ENCODE data around the gene GPR132. TPM values are rescaled to one million over a fixed set of nuclear protein-coding genes. Genes with fewer than 3 reads are reported as not detected.

The GPR132 gene
- total RNA-seq, 4 donors from 2014 or later = 0.20 to 11.6 (median 2.1) TPM

DNA sequence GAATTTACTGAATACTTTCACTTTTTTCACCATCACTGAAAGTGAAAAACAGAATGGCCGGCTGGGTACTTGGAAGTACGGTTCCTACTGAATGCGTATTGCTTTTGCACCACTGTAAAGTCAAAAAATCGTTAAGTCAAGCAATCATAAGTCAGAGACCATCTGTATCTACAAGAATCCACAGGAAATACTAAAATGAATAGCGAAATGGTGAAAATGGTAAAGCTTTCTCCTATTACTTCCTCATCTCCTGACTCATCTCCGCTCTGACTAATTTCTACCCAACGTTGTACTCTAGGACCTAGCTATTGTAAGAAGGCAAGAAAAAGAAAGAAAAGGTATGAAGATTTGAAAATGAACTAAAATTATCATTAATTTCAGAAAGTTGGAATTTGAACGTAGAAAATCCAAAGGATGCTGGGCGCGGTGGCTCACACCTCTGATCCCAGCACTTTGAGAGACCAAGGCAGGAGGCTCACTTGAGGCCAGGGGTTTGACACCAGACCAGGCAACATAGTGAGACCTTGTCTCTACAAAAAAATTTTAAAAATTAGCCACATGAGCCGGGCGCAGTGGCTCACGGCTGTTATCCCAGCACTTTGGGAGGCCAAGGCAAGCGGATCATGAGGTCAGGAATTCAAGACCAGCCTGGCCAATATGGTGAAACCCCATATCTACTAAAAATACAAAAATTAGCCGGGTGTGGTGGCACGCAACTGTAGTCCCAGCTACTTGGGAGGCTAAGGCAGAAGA, 39.0 kb downstream of the GPR132 start:
- in situ Hi-C loops (cut with MboI; ENCODE audit: low pct_ligation_motif_present in 1 of 4, low pct_unique_long_range_greater_than_20kb in 1 of 4, low sequenced_read_pairs in 3 of 4) (no loop called here), intact Hi-C loops (cut with DNase I; ENCODE audit: low total_unique reads) (no loop called here)
- no peak overlapping the region for H3K27ac ChIP-seq
- H3K4me3 ChIP-seq = no peak overlapping the region
- H3K27me3 ChIP-seq = no peaks in the 10 kb centered on the region
- 79 to 89% methylated on average over 16 of the region's 16 CpGs for WGBS, 2 donors (ENCODE audit: low coverage in 1 of 2)
- no peaks in the 10 kb centered on the region for H3K9me3 ChIP-seq
- no peak for DNase-seq
- TF ChIP-seq POLR2AphosphoS5 (IDR thresholded peaks at IDR 0.05) (no peak), POLR2A (IDR thresholded peaks at IDR 0.05) (no peak), EP300 (IDR thresholded peaks at IDR 0.05; ENCODE audit: low read depth) (no peak)
- TF ChIP-seq, protein P1, sequence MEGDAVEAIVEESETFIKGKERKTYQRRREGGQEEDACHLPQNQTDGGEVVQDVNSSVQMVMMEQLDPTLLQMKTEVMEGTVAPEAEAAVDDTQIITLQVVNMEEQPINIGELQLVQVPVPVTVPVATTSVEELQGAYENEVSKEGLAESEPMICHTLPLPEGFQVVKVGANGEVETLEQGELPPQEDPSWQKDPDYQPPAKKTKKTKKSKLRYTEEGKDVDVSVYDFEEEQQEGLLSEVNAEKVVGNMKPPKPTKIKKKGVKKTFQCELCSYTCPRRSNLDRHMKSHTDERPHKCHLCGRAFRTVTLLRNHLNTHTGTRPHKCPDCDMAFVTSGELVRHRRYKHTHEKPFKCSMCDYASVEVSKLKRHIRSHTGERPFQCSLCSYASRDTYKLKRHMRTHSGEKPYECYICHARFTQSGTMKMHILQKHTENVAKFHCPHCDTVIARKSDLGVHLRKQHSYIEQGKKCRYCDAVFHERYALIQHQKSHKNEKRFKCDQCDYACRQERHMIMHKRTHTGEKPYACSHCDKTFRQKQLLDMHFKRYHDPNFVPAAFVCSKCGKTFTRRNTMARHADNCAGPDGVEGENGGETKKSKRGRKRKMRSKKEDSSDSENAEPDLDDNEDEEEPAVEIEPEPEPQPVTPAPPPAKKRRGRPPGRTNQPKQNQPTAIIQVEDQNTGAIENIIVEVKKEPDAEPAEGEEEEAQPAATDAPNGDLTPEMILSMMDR (IDR thresholded peaks at IDR 0.05) = no peak
- peaks cover 4 to 12% (median 10%) of the 10 kb centered on the region in 4 donors for H3K4me1 ChIP-seq
- H3K36me3 ChIP-seq = no peaks in the 10 kb centered on the region

DNA sequence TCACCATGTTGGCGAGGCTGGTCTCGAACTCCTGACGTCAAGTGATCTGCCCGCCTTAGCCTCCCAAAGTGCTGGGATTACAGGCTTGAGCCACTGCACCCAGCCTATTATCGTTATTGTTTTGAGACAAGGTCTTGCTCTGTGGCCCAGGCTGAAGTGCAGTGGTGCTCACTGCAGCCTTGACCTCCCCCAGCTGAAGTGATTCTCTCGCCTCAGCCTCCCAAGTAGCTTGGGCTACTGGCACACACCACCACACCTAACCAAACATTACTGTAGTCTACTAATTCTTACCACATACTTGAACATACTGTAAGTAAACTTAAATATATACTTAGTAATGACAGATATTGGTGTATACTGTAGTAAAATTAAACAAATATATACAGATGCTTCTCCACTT, 39.8 kb downstream of the GPR132 start:
- intact Hi-C loops (cut with DNase I; ENCODE audit: low total_unique reads) = no loop called here
- WGBS, 2 donors (ENCODE audit: low coverage in 1 of 2) = 91 to 95% methylated on average over 4 to 6 of the region's 6 CpGs

DNA sequence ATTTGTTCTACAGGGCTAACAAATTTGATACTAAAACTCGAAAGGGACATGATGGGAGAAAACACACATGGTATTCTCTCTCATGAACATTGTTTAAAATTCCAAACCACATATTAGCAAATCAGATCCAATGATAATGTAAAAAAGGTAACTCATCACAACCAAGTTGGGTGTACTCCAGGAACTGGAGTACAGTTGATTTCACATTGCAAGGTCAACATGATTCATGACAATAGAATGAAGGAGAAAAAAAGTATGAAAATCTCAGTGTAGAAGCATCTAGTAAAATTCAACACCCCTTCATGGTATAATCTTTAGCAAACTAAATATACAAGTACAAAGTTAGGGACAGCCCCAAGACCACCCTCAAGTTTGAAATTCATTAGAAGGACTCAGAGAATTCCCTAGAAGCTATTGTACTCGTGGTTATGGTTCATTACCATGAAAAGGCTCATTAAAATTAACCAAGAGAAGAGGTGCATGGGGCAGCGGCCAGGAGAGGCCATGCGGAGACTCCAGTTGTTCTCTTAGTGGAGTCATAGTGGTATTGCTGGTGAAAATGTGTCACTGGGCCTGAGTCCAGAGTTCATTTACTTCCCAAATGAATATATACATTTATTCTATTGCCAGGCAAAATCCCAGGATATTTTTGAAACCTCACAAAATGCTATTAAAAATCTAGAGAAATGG, 41.3 kb downstream of the GPR132 start:
- Histone ChIP-seq H3K27me3 (no peaks in the 10 kb centered on the region), H3K27ac (peak overlapping the region in 1 of 4 donors; percentile 16), H3K36me3 (no peaks in the 10 kb centered on the region), H3K9me3 (no peaks in the 10 kb centered on the region), H3K4me3 (no peak overlapping the region), H3K4me1 (peaks cover 10 to 26% (median 25%) of the 10 kb centered on the region in 4 donors)
- intact Hi-C loops (cut with DNase I; ENCODE audit: low total_unique reads) = no loop called here
- 76 to 90% methylated on average over 2 to 4 of the region's 4 CpGs for whole genome bisulfite sequencing, 2 donors (ENCODE audit: low coverage in 1 of 2)
- no peak for TF ChIP-seq POLR2A (IDR thresholded peaks at IDR 0.05)
- DNase-seq = no peak
- in situ Hi-C loops (cut with MboI; ENCODE audit: low pct_ligation_motif_present in 1 of 4, low pct_unique_long_range_greater_than_20kb in 1 of 4, low sequenced_read_pairs in 3 of 4) = no loop called here

More for the DNA sequence above, 39.8 kb downstream of the GPR132 start:
- in situ Hi-C loops (cut with MboI; ENCODE audit: low pct_ligation_motif_present in 1 of 4, low pct_unique_long_range_greater_than_20kb in 1 of 4, low sequenced_read_pairs in 3 of 4) = no loop called here
- no peaks in the 10 kb centered on the region for H3K36me3 ChIP-seq
- no peak for DNase-seq
- H3K27me3 ChIP-seq = no peaks in the 10 kb centered on the region
- H3K4me3 ChIP-seq = no peak overlapping the region
- TF ChIP-seq EP300 (IDR thresholded peaks at IDR 0.05; ENCODE audit: low read depth) = no peak
- TF ChIP-seq, protein P1 (IDR thresholded peaks at IDR 0.05) = no peak
- no peak for TF ChIP-seq POLR2A (IDR thresholded peaks at IDR 0.05)
- TF ChIP-seq POLR2AphosphoS5 (IDR thresholded peaks at IDR 0.05) = no peak
- peaks cover 4 to 12% (median 11%) of the 10 kb centered on the region in 4 donors for H3K4me1 ChIP-seq
- H3K27ac ChIP-seq = no peak overlapping the region
- no peaks in the 10 kb centered on the region for H3K9me3 ChIP-seq

DNA sequence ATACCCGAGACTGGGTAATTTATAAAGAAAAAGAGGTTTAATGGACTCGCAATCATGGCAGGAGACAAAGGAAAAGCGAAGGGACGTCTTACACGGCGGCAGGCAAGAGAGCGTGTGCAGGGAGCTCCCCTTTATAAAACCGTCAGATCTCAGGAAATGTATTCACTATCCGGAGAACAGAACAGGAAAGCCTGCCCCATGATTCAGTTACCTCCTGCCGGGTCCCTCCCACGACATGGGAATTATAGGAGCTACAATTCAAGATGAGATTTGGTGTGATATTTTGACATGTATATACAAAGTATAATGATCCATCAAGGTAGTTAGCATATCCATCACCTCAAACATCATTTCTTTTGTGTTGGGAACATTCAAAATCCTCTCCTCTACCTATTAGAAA, 42.1 kb downstream of the GPR132 start:
- no peak overlapping the region for H3K4me3 ChIP-seq
- peaks cover 10 to 32% (median 31%) of the 10 kb centered on the region in 4 donors for H3K4me1 ChIP-seq
- H3K9me3 ChIP-seq = no peaks in the 10 kb centered on the region
- H3K27ac ChIP-seq = no peak overlapping the region
- no peaks in the 10 kb centered on the region for H3K27me3 ChIP-seq
- intact Hi-C loops (cut with DNase I; ENCODE audit: low total_unique reads) (no loop called here), in situ Hi-C loops (cut with MboI; ENCODE audit: low pct_ligation_motif_present in 1 of 4, low pct_unique_long_range_greater_than_20kb in 1 of 4, low sequenced_read_pairs in 3 of 4) (no loop called here)
- TF ChIP-seq POLR2A (IDR thresholded peaks at IDR 0.05) (no peak), EP300 (IDR thresholded peaks at IDR 0.05; ENCODE audit: low read depth) (no peak), POLR2AphosphoS5 (IDR thresholded peaks at IDR 0.05) (no peak)
- TF ChIP-seq, protein P1 (IDR thresholded peaks at IDR 0.05) = no peak
- no peak for DNase-seq
- H3K36me3 ChIP-seq = no peaks in the 10 kb centered on the region
- WGBS, 2 donors (ENCODE audit: low coverage in 1 of 2) = 79 to 84% methylated on average over 11 of the region's 11 CpGs
